CD4-positive, alpha-beta T cell (primary cell): ENCODE measurements around the gene TMPRSS11F. TPM values are rescaled to one million over a fixed set of nuclear protein-coding genes. Genes with fewer than 3 reads are reported as not detected.

ENCODE experiments used
- ATAC-seq: fragments of 200-7000 bp; cut with Tn5 transposase; one replicate; pipeline ENCODE4 v1.10.0; 2022; ENCODE audit warnings: mild to moderate bottlenecking; ENCODE audit not compliant: poor library complexity
- CTCF ChIA-PET: fragments of 350-600 bp; sonication (Branson Sonifier 250); formaldehyde crosslinking; loops from one replicate; lab custom pipeline; 2021; ENCODE audit warnings: antibody characterized with exemption, inconsistent platforms; lab: Charles Lee
- POLR2A ChIA-PET: fragments of 350-600 bp; sonication (Branson Sonifier 250); formaldehyde crosslinking; loops from one replicate; lab custom pipeline; 2021; ENCODE audit warnings: antibody characterized with exemption, inconsistent platforms; lab: Charles Lee
- DNase-seq, 14 experiments: peaks; one replicate each; pipeline ENCODE4 v3.0.0-alpha.2; 2013 to 2020; ENCODE audit warnings: mixed read lengths in 2 of 14
- H3K27ac ChIP-seq, 2 donors: one replicate each; pipeline versions ENCODE4 v1.5.1 to v1.7.0; 2013; ENCODE audit warnings: low read length in 2 of 2, low read depth in 1 of 2, mild to moderate bottlenecking in 1 of 2
- H3K27me3 ChIP-seq, 2 experiments: 1 replicate in 1 of 2; 2 replicates in 1 of 2; pipeline versions ENCODE4 v1.6.1 to v1.7.0; 2013; ENCODE audit warnings: low read length in 2 of 2, control low read depth in 1 of 2, mild to moderate bottlenecking in 1 of 2, moderate library complexity in 1 of 2; ENCODE audit not compliant: insufficient read depth in 2 of 2, control insufficient read depth in 1 of 2
- H3K36me3 ChIP-seq: one replicate; pipeline ENCODE4 v1.6.1; 2013; ENCODE audit warnings: low read length, control low read depth; ENCODE audit not compliant: insufficient read depth
- H3K4me1 ChIP-seq: one replicate; pipeline ENCODE4 v1.6.1; 2013; ENCODE audit warnings: low read length, control low read depth; ENCODE audit not compliant: insufficient read depth
- H3K4me3 ChIP-seq: one replicate; pipeline ENCODE4 v1.5.1; 2013; ENCODE audit warnings: mild to moderate bottlenecking, low read length, moderate library complexity
- H3K9me3 ChIP-seq, 2 experiments: 1 replicate in 1 of 2; 2 replicates in 1 of 2; pipeline versions ENCODE4 v1.6.1 to v1.7.0; 2013; ENCODE audit warnings: low read length in 2 of 2, mild to moderate bottlenecking in 2 of 2, control low read depth in 1 of 2, moderate library complexity in 1 of 2; ENCODE audit not compliant: control insufficient read depth in 1 of 2, insufficient read depth in 1 of 2
- H3K27ac Mint-ChIP-seq: one replicate; pipeline ENCODE4 v1.8.0; 2020; ENCODE audit warnings: mixed read lengths
- H3K27me3 Mint-ChIP-seq: one replicate; pipeline ENCODE4 v1.8.0; 2021; ENCODE audit warnings: mixed read lengths
- H3K36me3 Mint-ChIP-seq: one replicate; pipeline ENCODE4 v1.8.0; 2021; ENCODE audit warnings: low read depth, mixed read lengths
- H3K4me1 Mint-ChIP-seq: one replicate; pipeline ENCODE4 v1.8.0; 2021; ENCODE audit warnings: low read depth, mixed read lengths
- H3K4me3 Mint-ChIP-seq: one replicate; pipeline ENCODE4 v1.8.0; 2020; ENCODE audit warnings: mild to moderate bottlenecking, mixed read lengths
- H3K9me3 Mint-ChIP-seq: one replicate; pipeline ENCODE4 v1.8.0; 2020; ENCODE audit warnings: mixed read lengths
- intact Hi-C, 2 experiments: fragments of 100-400 bp; cut with DNase I in 1 of 2; cut with micrococcal nuclease in 1 of 2; formaldehyde crosslinking; loops; one replicate each; pipeline versions ENCODE4 v1.15.1 to v1.9.0; 2023 to 2025; cut with DNase I, micrococcal nuclease
- total RNA-seq, 174 experiments: library from RNA in 2 of 174; stranded (reverse) in 2 of 174; gene quantifications; one replicate each; pipeline ENCODE4 v1.2.3 and lab custom pipeline; 2021 to 2026
- TF ChIP-seq, protein P1 (sequence below): fragments of 200-600 bp; IDR thresholded peaks from one replicate; pipeline ENCODE4 v1.8.0; 2022; ENCODE audit warnings: antibody characterized with exemption, mild to moderate bottlenecking

The TMPRSS11F gene
- total RNA-seq, 2 experiments from 2014 or later = not detected

DNA sequence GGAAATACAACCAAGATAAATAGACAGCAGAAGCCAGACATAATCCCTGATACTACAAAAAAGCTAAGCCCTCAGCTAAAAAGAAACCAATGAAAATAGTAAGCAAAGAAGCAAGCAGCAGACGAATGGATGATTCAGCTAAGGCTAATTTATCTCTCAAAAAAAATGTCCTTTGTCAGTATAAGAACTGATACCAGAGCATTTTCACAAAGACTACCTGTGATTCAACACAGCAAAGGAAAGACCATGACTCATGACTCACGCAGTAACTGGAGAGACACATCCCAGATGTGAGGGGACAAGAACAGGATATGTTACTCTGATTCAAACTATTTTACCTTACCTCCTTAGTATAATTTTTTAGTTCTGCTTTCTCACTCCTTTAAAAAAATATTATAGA lies 22.7 kb upstream of the TMPRSS11F start:
- peaks cover 12% of the 10 kb centered on the region for H3K27me3 Mint-ChIP-seq
- Histone ChIP-seq H3K27ac (no peak overlapping the region), H3K9me3 (peaks cover 0 to 5% of the 10 kb centered on the region in 2 experiments), H3K27me3 (peaks cover 0 to 2% of the 10 kb centered on the region in 2 experiments), H3K36me3 (no peaks in the 10 kb centered on the region), H3K4me1 (no peaks in the 10 kb centered on the region), H3K4me3 (no peak overlapping the region)
- ATAC-seq (no peak), DNase-seq (no peak)
- CTCF ChIA-PET = no interaction called here
- TF ChIP-seq, protein P1, sequence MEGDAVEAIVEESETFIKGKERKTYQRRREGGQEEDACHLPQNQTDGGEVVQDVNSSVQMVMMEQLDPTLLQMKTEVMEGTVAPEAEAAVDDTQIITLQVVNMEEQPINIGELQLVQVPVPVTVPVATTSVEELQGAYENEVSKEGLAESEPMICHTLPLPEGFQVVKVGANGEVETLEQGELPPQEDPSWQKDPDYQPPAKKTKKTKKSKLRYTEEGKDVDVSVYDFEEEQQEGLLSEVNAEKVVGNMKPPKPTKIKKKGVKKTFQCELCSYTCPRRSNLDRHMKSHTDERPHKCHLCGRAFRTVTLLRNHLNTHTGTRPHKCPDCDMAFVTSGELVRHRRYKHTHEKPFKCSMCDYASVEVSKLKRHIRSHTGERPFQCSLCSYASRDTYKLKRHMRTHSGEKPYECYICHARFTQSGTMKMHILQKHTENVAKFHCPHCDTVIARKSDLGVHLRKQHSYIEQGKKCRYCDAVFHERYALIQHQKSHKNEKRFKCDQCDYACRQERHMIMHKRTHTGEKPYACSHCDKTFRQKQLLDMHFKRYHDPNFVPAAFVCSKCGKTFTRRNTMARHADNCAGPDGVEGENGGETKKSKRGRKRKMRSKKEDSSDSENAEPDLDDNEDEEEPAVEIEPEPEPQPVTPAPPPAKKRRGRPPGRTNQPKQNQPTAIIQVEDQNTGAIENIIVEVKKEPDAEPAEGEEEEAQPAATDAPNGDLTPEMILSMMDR = no peak
- H3K27ac Mint-ChIP-seq = no peak overlapping the region
- H3K4me1 Mint-ChIP-seq = no peaks in the 10 kb centered on the region
- intact Hi-C loops = no loop called here
- H3K36me3 Mint-ChIP-seq = no peaks in the 10 kb centered on the region
- POLR2A ChIA-PET = no interaction called here
- no peak overlapping the region for H3K4me3 Mint-ChIP-seq
- H3K9me3 Mint-ChIP-seq = no peaks in the 10 kb centered on the region

DNA sequence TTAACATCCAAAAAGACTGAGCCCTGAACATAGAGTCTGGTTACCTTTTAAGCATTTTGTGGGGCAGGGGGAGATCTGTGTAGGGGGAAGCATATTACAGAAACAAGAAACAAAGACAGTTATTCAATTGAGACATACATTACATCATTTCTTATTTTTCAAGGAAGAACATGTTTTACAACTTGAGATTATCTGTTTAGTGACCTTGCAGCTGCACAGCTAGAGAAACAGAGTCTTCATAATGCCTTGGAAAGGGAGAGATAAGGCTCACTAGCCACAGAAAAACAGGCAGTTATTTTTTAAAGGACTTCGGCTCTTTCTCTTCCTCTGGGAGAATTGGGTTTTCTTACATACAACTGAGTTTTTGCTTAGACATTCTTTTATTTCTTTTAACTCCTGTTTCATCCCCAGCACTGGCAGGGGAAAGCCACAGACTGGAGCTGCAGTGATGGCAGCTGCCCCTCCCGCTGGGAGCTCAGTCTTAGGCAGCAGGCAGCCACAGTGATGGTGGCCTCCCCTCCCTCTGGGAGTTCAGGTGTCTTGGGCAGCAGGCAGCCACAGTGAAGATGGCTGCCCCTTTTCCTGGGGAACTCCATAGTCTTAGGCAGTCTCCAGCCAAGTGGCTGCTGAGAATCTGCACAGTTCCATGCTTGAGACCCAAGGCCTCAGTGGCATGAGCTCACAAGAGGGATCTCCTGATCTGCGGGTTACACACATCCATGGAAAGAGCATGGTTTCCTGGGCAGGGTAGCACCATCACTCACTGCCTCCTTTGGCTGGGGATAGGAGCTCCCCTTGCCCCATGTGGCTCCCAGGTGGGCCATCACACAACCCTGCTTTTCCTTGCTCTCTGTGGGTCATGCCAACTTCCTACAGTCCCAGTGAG lies 19.4 kb upstream of the TMPRSS11F start:
- no peak overlapping the region for H3K27ac Mint-ChIP-seq
- H3K4me1 Mint-ChIP-seq = no peaks in the 10 kb centered on the region
- no peak overlapping the region for H3K4me3 Mint-ChIP-seq
- DNase-seq (no peak), ATAC-seq (no peak)
- no peaks in the 10 kb centered on the region for H3K4me1 ChIP-seq
- POLR2A ChIA-PET = no interaction called here
- H3K36me3 ChIP-seq = no peaks in the 10 kb centered on the region
- intact Hi-C loops = no loop called here
- no peak overlapping the region for H3K27ac ChIP-seq
- no peaks in the 10 kb centered on the region for H3K36me3 Mint-ChIP-seq
- peaks cover 4% of the 10 kb centered on the region for H3K27me3 Mint-ChIP-seq
- no peak overlapping the region for H3K4me3 ChIP-seq
- TF ChIP-seq, protein P1 = no peak
- peaks cover 0 to 5% of the 10 kb centered on the region in 2 experiments for H3K9me3 ChIP-seq
- H3K27me3 ChIP-seq = peaks cover 0 to 2% of the 10 kb centered on the region in 2 experiments
- no peaks in the 10 kb centered on the region for H3K9me3 Mint-ChIP-seq
- CTCF ChIA-PET = no interaction called here

DNA sequence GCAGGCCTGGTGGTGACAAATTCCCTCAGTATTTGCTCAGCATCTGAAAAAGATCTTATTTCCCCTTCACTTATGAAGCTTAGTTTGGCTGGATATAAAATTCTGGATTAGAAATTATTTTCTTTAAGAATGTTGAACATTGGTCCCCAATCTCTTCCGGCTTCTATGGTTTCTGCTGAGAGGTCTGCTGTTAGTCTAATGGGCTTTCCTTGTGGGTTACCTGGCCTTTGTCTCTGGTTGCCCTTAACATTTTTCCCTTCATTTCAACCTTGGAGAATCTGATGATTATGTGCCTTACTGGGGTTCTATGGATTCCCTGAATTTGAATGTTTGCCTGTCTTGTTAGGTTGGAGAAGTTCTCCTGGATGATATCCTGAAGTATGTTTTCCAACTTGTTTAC lies 17.4 kb upstream of the TMPRSS11F start:
- intact Hi-C loops = no loop called here
- Histone ChIP-seq H3K27me3 (peaks cover 0 to 2% of the 10 kb centered on the region in 2 experiments), H3K36me3 (no peaks in the 10 kb centered on the region), H3K9me3 (peaks cover 0 to 5% of the 10 kb centered on the region in 2 experiments), H3K27ac (no peak overlapping the region), H3K4me3 (no peak overlapping the region), H3K4me1 (no peaks in the 10 kb centered on the region)
- H3K4me3 Mint-ChIP-seq = no peak overlapping the region
- ChIA-PET POLR2A (no interaction called here), CTCF (no interaction called here)
- TF ChIP-seq, protein P1 = no peak
- H3K4me1 Mint-ChIP-seq = no peaks in the 10 kb centered on the region
- no peak overlapping the region for H3K27ac Mint-ChIP-seq
- H3K9me3 Mint-ChIP-seq = no peaks in the 10 kb centered on the region
- peaks cover 4% of the 10 kb centered on the region for H3K27me3 Mint-ChIP-seq
- ATAC-seq (no peak), DNase-seq (no peak)
- no peaks in the 10 kb centered on the region for H3K36me3 Mint-ChIP-seq
